Endothelial cell of umbilical vein (primary cell): ENCODE results near the gene ETS2. TPM values are rescaled to one million over a fixed set of nuclear protein-coding genes. Genes with fewer than 3 reads are reported as not detected.

ENCODE experiments used
- BruUV-seq: library from RNA; stranded (reverse); fragments of 400-500 nt; replicated peaks from 2 replicates; lab custom pipeline; 2021; lab: Mats Ljungman, UMichigan
- CTCF ChIA-PET: fragments of 300-600, 350-600 bp; sonication (Branson Sonifier 250); formaldehyde crosslinking; loops from one replicate; lab custom pipeline; 2021; ENCODE audit warnings: antibody characterized with exemption, inconsistent platforms; lab: Charles Lee
- POLR2A ChIA-PET: fragments of 300-600, 350-600 bp; sonication (Branson Sonifier 250); formaldehyde crosslinking; loops from one replicate; lab custom pipeline; 2021; ENCODE audit warnings: antibody characterized with exemption, inconsistent platforms; lab: Charles Lee
- DNase-seq: peaks from one replicate; pipeline ENCODE4 v3.0.0-alpha.2; 2011; ENCODE audit warnings: low read depth, low spot score
- FAIRE-seq: peaks from 2 replicates; lab custom pipeline; 2011; peaks lifted over from hg19 to GRCh38; lab: Jason Lieb, UNC
- H2AFZ ChIP-seq: 2 replicates; pipeline ENCODE4 v1.6.0; 2012; ENCODE audit warnings: low read depth, low read length, control low read depth, inconsistent platforms
- H3K27ac ChIP-seq: 2 replicates; pipeline ENCODE4 v1.5.1; 2011; ENCODE audit warnings: low read depth, mild to moderate bottlenecking, control low read depth, low read length, moderate library complexity; ENCODE audit not compliant: insufficient read depth
- H3K27me3 ChIP-seq, 2 experiments: 2 replicates each; pipeline versions ENCODE4 v1.6.0 to v1.6.1; 2011; ENCODE audit warnings: low read length in 2 of 2, mixed read lengths in 1 of 2; ENCODE audit not compliant: control insufficient read depth in 2 of 2, insufficient read depth in 2 of 2
- H3K36me3 ChIP-seq, 2 experiments: 2 replicates in 1 of 2; 3 replicates in 1 of 2; pipeline ENCODE4 v1.5.1; 2011; ENCODE audit warnings: low read length in 2 of 2, mild to moderate bottlenecking in 1 of 2, moderate library complexity in 1 of 2; ENCODE audit not compliant: control insufficient read depth in 2 of 2, insufficient read depth in 2 of 2; ENCODE audit errors: extremely low read depth in 1 of 2
- H3K4me1 ChIP-seq: 3 replicates; pipeline ENCODE4 v1.5.1; 2011; ENCODE audit warnings: mild to moderate bottlenecking, low read length; ENCODE audit not compliant: control insufficient read depth, insufficient read depth; ENCODE audit errors: extremely low read depth
- H3K4me2 ChIP-seq: 2 replicates; pipeline ENCODE4 v1.6.1; 2011; ENCODE audit warnings: low read length, control low read depth, mixed read lengths; ENCODE audit not compliant: insufficient read depth
- H3K4me3 ChIP-seq, 3 experiments: fragments of 200-600 bp in 1 of 3; sonication (generic), shearing (Covaris generic) in 1 of 3; replicated peaks in 1 of 3; 2 replicates each; pipeline ENCODE4 v1.5.1; 2011 to 2016; ENCODE audit warnings: control low read depth in 3 of 3, low read length in 3 of 3, mild to moderate bottlenecking in 2 of 3, inconsistent platforms in 1 of 3, low read depth in 1 of 3, moderate library complexity in 1 of 3; ENCODE audit not compliant: insufficient read depth in 1 of 3
- H3K79me2 ChIP-seq: 2 replicates; pipeline ENCODE4 v1.6.0; 2012; ENCODE audit warnings: low read length, inconsistent platforms; ENCODE audit not compliant: control insufficient read depth, insufficient read depth
- H3K9ac ChIP-seq: replicated peaks from 2 replicates; pipeline ENCODE3; 2011; ENCODE audit warnings: low read length, control low read depth; ENCODE audit not compliant: insufficient read depth; ENCODE audit errors: extremely low read depth
- H3K9me1 ChIP-seq: replicated peaks from 3 replicates; pipeline ENCODE4 v1.6.0; 2011; ENCODE audit warnings: mild to moderate bottlenecking, low read length; ENCODE audit not compliant: control insufficient read depth, insufficient read depth; ENCODE audit errors: extremely low read depth
- H3K9me3 ChIP-seq: replicated peaks from 2 replicates; pipeline ENCODE4 v1.5.1; 2012; ENCODE audit warnings: low read length, inconsistent platforms; ENCODE audit not compliant: control insufficient read depth, insufficient read depth
- H4K20me1 ChIP-seq: replicated peaks from 2 replicates; pipeline ENCODE3; 2011; ENCODE audit warnings: mild to moderate bottlenecking, low read length; ENCODE audit not compliant: control insufficient read depth, insufficient read depth; ENCODE audit errors: extremely low read depth
- EZH2 ChIP-seq: IDR thresholded peaks from 2 replicates; pipeline ENCODE4 v1.6.1; 2012; ENCODE audit warnings: borderline replicate concordance, low read depth, mild to moderate bottlenecking, moderate library complexity, low read length, inconsistent platforms; ENCODE audit not compliant: severe bottlenecking
- GATA2 ChIP-seq: IDR thresholded peaks from 2 replicates; pipeline ENCODE4 v1.7.0; 2011; ENCODE audit warnings: low read depth, mild to moderate bottlenecking, moderate library complexity, mixed read lengths, low read length; ENCODE audit not compliant: insufficient read length, insufficient read depth
- JUN ChIP-seq: IDR thresholded peaks from 2 replicates; pipeline ENCODE4 v1.6.1; 2011; ENCODE audit warnings: borderline replicate concordance, low read depth; ENCODE audit not compliant: insufficient read length, insufficient read depth
- MYC ChIP-seq: IDR thresholded peaks from one replicate; pipeline ENCODE4 v1.6.1; 2011; ENCODE audit warnings: mild to moderate bottlenecking, low read depth, low read length
- POLR2A ChIP-seq: IDR thresholded peaks from 2 replicates; pipeline ENCODE4 v1.6.1; 2012; ENCODE audit warnings: low read depth, mild to moderate bottlenecking, control low read depth, low read length
- POLR2AphosphoS5 ChIP-seq: IDR thresholded peaks from 2 replicates; pipeline ENCODE4 v1.6.1; 2012; ENCODE audit warnings: low read depth, mild to moderate bottlenecking, control low read depth, low read length, moderate library complexity; ENCODE audit not compliant: insufficient read depth
- dilution Hi-C: fragments of 300-500 bp; cut with MboI; formaldehyde crosslinking; loops from one replicate; pipeline ENCODE4 v1.15.0; 2019; ENCODE audit warnings: low sequenced_read_pairs; ENCODE audit not compliant: extremely low pct_ligation_motif_present
- intact Hi-C: fragments of 100-400 bp; cut with micrococcal nuclease; formaldehyde crosslinking; loops from one replicate; pipeline ENCODE4 v1.10.0; 2022
- polyA plus RNA-seq, 4 experiments: library from polyadenylated mRNA; depleted of rRNA in 3 of 4; stranded (reverse) in 3 of 4; unstranded in 1 of 4; fragments of >200 nt; gene quantifications; 2 replicates each; pipeline versions ENCODE4 v1.2.1 to v1.2.3, GENCODE V29; 2011 to 2012; ENCODE audit warnings: missing spikeins in 1 of 4
- total RNA-seq: library from RNA; stranded (reverse); gene quantifications from 2 replicates; pipeline ENCODE4 v1.2.3, GENCODE V29; 2021
- TF ChIP-seq, protein P1 (sequence below): IDR thresholded peaks from 2 replicates; pipeline ENCODE4 v1.6.1; 2011; ENCODE audit not compliant: insufficient read depth, insufficient read length
- TF ChIP-seq, protein P2 (sequence below), 2 donors: IDR thresholded peaks; 1 replicate in 1 of 2; 2 replicates in 1 of 2; pipeline ENCODE4 v1.5.1; 2011; ENCODE audit warnings: low read length in 2 of 2, mild to moderate bottlenecking in 2 of 2, moderate library complexity in 2 of 2, control low read depth in 1 of 2, inconsistent platforms in 1 of 2, low read depth in 1 of 2; ENCODE audit not compliant: insufficient read depth in 1 of 2; ENCODE audit errors: extremely low read depth in 1 of 2

The ETS2 gene
- total and polyA plus RNA-seq, 2 donors (not counting 3 experiments of a cell fraction or from before 2014, with no cell fraction given): 16.3 to 54.5 TPM

DNA sequence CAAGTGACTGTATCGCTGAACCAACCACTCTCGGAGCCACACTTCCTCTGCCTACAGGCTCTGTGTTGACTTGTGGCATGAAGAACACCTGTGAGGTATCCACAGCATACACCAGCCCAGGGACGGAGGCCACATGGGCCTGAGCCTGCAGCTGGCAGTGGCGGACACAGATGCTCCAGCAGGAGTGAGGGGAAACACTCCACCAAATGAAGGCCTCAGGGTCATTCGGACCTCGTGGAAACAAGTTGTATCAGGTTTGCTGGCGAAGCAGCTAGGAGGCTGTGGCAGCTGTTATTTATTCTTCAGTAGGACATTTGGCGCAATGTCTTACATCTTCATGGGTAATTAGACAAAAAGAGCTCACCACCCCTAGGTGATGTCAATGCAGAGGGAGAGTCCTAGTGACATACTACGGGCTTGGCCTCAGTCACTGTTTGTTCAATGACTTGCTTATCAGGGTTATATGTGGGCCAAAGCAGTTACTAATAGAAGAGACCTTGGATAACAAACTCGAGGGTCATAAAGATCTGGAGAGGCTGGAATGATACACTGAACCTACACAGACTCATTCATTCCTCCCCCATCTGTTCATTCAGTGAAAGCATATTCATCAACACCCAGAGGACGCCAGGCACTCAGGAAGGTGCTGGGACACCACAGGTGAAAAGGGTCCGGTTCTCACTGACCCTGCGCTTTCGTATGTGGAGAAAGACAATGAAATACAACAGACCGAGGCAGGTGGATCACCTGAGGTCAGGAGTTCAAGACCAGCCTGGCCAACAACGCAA is 11.6 kb upstream of the ETS2 start:
- Histone ChIP-seq H2AFZ (no peak overlapping the region), H3K4me2 (no peak overlapping the region), H3K4me3 (no peak overlapping the region), H3K9ac (no peak overlapping the region), H3K9me3 (no peaks in the 10 kb centered on the region), H3K79me2 (no peaks in the 10 kb centered on the region), H3K27me3 (no peaks in the 10 kb centered on the region), H3K9me1 (no peaks in the 10 kb centered on the region), H4K20me1 (no peaks in the 10 kb centered on the region), H3K36me3 (no peaks in the 10 kb centered on the region), H3K27ac (no peak overlapping the region), H3K4me1 (no peaks in the 10 kb centered on the region)
- ChIA-PET CTCF (no interaction called here), POLR2A (no interaction called here)
- FAIRE-seq: no peak
- BruUV-seq: no TSS peak
- DNase-seq: no peak
- TF ChIP-seq EZH2 (no peak), POLR2AphosphoS5 (no peak), GATA2 (no peak), POLR2A (no peak), MYC (no peak), JUN (no peak)
- TF ChIP-seq, protein P1, sequence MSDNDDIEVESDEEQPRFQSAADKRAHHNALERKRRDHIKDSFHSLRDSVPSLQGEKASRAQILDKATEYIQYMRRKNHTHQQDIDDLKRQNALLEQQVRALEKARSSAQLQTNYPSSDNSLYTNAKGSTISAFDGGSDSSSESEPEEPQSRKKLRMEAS: no peak
- TF ChIP-seq, protein P2, sequence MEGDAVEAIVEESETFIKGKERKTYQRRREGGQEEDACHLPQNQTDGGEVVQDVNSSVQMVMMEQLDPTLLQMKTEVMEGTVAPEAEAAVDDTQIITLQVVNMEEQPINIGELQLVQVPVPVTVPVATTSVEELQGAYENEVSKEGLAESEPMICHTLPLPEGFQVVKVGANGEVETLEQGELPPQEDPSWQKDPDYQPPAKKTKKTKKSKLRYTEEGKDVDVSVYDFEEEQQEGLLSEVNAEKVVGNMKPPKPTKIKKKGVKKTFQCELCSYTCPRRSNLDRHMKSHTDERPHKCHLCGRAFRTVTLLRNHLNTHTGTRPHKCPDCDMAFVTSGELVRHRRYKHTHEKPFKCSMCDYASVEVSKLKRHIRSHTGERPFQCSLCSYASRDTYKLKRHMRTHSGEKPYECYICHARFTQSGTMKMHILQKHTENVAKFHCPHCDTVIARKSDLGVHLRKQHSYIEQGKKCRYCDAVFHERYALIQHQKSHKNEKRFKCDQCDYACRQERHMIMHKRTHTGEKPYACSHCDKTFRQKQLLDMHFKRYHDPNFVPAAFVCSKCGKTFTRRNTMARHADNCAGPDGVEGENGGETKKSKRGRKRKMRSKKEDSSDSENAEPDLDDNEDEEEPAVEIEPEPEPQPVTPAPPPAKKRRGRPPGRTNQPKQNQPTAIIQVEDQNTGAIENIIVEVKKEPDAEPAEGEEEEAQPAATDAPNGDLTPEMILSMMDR (IDR thresholded peaks at IDR 0.05; ENCODE audit: extremely low read depth in 1 of 2, insufficient read depth in 1 of 2, low read depth in 1 of 2, low read length in 2 of 2): no peak
- dilution Hi-C loops (no loop called here), intact Hi-C loops (no loop called here)
